Vagina (tissue), 1 donor: ENCODE results near the gene ZNF12. TPM values are rescaled to one million over a fixed set of nuclear protein-coding genes. Genes with fewer than 3 reads are reported as not detected.

ENCODE experiments used
- total RNA-seq: library from RNA; depleted of rRNA; stranded (reverse); fragments of >200 nt; gene quantifications from one replicate; pipeline ENCODE4 v1.2.3, GENCODE V29; 2016

The ZNF12 gene
- total RNA-seq, 1 donor from 2014 or later: 49.8 TPM

Other genes starting within 250 kb of the ZNF12 start
- 68.8 TPM for gene KDELR2, start 222.8 kb downstream of the ZNF12 start, total RNA-seq
- not detected for gene GRID2IP, start 155.5 kb downstream of the ZNF12 start, total RNA-seq
- 36.3 TPM for gene ZDHHC4, start 129.5 kb downstream of the ZNF12 start, total RNA-seq
- 34.4 TPM for gene INTS15, start 116.9 kb downstream of the ZNF12 start, total RNA-seq
- gene ZNF853, start 91.3 kb downstream of the ZNF12 start, total RNA-seq: 14.0 TPM
- 25.5 TPM for gene ZNF316, start 69.6 kb downstream of the ZNF12 start, total RNA-seq
- gene RSPH10B2, start 47.2 kb upstream of the ZNF12 start, total RNA-seq: 5.2 TPM
- gene CCZ1B, start 119.3 kb upstream of the ZNF12 start, total RNA-seq: 20.1 TPM